Type B pancreatic cell (in vitro differentiated cells): Measurements from ENCODE around the gene NAP1L5. TPM values are rescaled to one million over a fixed set of nuclear protein-coding genes. Genes with fewer than 3 reads are reported as not detected.
A peak's percentile ranks its signal among the peaks of the same experiment; 100 is the strongest.

ENCODE experiments used
- DNase-seq: peaks from one replicate; pipeline ENCODE4 v3.0.0; 2021; ENCODE audit warnings: mixed read lengths; ENCODE audit not compliant: unreplicated experiment; ENCODE audit errors: extremely low spot score
- H3K27ac Mint-ChIP-seq: 2 replicates; pipeline ENCODE4 v1.8.0; 2021; ENCODE audit warnings: mild to moderate bottlenecking, mixed read lengths
- H3K27me3 Mint-ChIP-seq: 2 replicates; pipeline ENCODE4 v1.8.0; 2021; ENCODE audit warnings: mixed read lengths
- H3K36me3 Mint-ChIP-seq: 2 replicates; pipeline ENCODE4 v1.8.0; 2021; ENCODE audit warnings: mixed read lengths
- H3K4me1 Mint-ChIP-seq: one replicate; pipeline ENCODE4 v1.8.0; 2021; ENCODE audit warnings: mixed read lengths; ENCODE audit not compliant: unreplicated experiment
- H3K4me3 Mint-ChIP-seq: 2 replicates; pipeline ENCODE4 v1.8.0; 2021; ENCODE audit warnings: mild to moderate bottlenecking, mixed read lengths
- H3K9me3 Mint-ChIP-seq: 2 replicates; pipeline ENCODE4 v1.8.0; 2021; ENCODE audit warnings: mixed read lengths
- long read RNA-seq: library from polyadenylated mRNA; unstranded; transcript quantifications from one replicate; pipeline ENCODE4 v2.0.0, GENCODE V29; 2020
- total RNA-seq: library from RNA; stranded (reverse); gene quantifications from 2 replicates; pipeline ENCODE4 v1.2.1, GENCODE V29; 2021; ENCODE audit warnings: low replicate concordance
- TF ChIP-seq, protein P1 (sequence below): fragments of 200-600 bp; sonication (generic); conservative IDR thresholded peaks from 2 replicates; pipeline ENCODE4 v1.5.0; 2021; ENCODE audit warnings: antibody characterized with exemption, mild to moderate bottlenecking

NAP1L5 gene
- 3.7 and 5.2 TPM in 2 replicates for total RNA-seq
- long read RNA-seq, partial matches to known transcripts, result 0 of 2 reads
- long read RNA-seq, other reads (novel, unspliced or antisense), result 0 of 2 reads

DNA sequence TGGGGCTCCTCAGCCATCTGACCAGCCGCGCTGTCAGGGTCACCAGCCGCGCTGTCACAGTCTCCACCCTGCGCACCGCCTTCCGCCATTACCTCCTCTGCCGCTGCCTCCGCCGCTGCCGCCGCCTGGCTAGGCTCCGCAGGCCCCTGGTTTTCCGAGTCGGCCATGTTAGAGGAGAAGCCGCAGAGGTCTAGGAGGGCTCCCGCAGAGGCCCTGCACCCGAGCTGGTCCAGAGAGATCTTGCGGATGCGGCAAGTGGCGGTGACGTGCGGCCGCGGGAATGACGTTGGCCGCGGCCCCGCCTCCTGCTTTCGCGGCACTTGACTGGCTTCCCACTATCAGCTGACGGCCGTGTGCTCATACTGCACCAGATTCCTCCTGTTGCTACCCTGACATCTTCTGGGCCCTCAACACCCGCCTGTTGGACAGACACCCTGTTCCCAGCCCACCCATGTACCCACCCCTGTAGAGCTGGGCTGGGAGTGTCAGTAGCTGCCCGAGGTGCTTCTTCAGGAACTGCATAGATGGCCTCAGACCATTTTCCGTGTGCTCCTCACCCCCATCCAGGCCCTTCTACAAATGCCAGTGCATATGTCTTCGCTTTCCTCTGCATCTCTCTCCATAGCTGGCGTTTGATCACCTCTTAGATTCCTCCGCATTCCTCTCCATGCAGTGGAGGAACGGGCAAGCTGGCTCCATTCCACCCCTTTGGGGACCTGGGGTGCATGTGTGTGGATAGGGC is at the start of gene NAP1L5:
Gene NAP1L5, minus strand, starts transcription at position 242 of the 742 bp plus-strand sequence. Its CDS starts 75 bp downstream, at position 167.
- Mint-ChIP-seq H3K4me3 (peak within 1 kb of the TSS; percentile 88), H3K27ac (peak within 1 kb of the TSS; percentile 83), H3K9me3 (no peaks in the 10 kb centered on the region), H3K4me1 (peaks cover 5% of the 10 kb centered on the region), H3K36me3 (peaks cover 4% of the 10 kb centered on the region), H3K27me3 (no peaks in the 10 kb centered on the region)
- no peak for DNase-seq
- TF ChIP-seq, protein P1, sequence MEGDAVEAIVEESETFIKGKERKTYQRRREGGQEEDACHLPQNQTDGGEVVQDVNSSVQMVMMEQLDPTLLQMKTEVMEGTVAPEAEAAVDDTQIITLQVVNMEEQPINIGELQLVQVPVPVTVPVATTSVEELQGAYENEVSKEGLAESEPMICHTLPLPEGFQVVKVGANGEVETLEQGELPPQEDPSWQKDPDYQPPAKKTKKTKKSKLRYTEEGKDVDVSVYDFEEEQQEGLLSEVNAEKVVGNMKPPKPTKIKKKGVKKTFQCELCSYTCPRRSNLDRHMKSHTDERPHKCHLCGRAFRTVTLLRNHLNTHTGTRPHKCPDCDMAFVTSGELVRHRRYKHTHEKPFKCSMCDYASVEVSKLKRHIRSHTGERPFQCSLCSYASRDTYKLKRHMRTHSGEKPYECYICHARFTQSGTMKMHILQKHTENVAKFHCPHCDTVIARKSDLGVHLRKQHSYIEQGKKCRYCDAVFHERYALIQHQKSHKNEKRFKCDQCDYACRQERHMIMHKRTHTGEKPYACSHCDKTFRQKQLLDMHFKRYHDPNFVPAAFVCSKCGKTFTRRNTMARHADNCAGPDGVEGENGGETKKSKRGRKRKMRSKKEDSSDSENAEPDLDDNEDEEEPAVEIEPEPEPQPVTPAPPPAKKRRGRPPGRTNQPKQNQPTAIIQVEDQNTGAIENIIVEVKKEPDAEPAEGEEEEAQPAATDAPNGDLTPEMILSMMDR, result no peak

DNA sequence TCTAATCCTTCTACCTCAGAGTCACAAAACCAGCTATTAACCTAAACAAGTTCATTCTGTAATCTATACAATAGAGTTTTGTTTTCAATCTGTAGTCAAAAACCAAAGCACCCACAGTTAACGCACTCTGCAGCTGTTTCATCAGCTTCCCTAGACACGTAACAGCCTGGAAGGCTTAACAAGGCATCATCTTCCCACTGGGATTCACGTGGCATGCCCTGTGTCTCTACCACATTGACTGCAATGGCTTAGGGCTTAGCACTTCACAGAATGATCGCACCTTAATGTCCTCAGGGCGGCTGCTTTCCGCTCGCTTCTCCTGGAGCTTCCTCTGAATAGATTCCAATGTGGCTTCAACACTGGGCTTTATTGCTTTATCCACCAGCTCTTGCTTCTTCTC is 49.7 kb upstream of the NAP1L5 start:
- H3K4me3 Mint-ChIP-seq, result no peak overlapping the region
- H3K27ac Mint-ChIP-seq, result no peak overlapping the region
- peaks cover 44% of the 10 kb centered on the region for H3K36me3 Mint-ChIP-seq
- H3K4me1 Mint-ChIP-seq, result no peaks in the 10 kb centered on the region
- TF ChIP-seq, protein P1, result no peak
- H3K27me3 Mint-ChIP-seq, result no peaks in the 10 kb centered on the region
- H3K9me3 Mint-ChIP-seq, result no peaks in the 10 kb centered on the region
- DNase-seq, result no peak

DNA sequence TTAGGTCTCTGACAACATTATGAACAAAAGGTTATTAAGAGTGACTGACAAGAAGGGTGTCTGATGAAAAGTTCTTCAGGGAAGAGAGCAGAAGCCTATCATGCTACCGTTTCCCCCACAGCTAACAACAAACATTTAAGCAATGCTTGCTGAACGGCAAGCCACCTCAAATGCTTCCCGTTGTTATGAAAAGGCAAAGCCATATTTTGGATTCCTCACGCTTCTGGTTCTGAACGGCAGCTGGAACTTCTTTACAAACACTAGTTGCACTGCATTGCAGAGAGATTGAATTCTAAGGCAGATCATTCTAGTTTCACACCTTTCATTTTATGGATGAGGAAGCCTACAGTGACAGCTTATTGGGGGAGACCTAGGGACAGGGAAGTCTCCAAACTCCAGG is 48.6 kb upstream of the NAP1L5 start:
- no peak for DNase-seq
- TF ChIP-seq, protein P1, result no peak
- Mint-ChIP-seq H3K27ac (no peak overlapping the region), H3K27me3 (no peaks in the 10 kb centered on the region), H3K9me3 (no peaks in the 10 kb centered on the region), H3K4me1 (no peaks in the 10 kb centered on the region), H3K4me3 (no peak overlapping the region), H3K36me3 (peaks cover 50% of the 10 kb centered on the region)

DNA sequence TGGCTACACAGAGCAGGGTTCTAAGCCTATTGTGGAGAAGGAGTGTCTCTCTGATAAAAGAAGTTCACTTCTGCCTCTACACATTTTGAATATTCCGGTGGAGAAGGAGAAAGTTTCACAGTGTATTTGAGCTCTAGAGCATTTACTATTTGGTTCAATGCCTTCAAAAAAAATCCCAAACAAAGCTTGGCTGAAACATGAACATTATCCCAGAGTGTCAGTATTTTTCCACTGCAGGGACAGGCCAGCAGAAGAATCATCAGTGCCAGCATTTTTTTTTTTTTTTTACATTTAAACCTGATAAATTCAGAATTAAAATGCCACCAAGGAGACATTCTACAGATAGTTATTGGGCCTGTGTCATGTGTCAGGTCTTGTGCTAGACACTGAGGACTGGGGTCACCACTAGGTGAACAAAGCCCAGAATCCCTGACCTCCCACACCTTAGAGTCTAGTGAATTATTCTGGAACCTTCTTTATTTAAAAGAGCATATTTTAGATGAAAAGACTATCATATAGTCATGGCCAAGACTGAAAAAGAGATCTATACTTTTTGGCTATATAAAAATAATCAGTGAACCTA is 48.0 kb upstream of the NAP1L5 start:
- no peak overlapping the region for H3K27ac Mint-ChIP-seq
- peaks cover 53% of the 10 kb centered on the region for H3K36me3 Mint-ChIP-seq
- H3K4me1 Mint-ChIP-seq, result no peaks in the 10 kb centered on the region

GRCh38 chr4:88745175-88745574 is 47.5 kb upstream of the NAP1L5 start:
- Mint-ChIP-seq H3K36me3 (peaks cover 55% of the 10 kb centered on the region), H3K27me3 (no peaks in the 10 kb centered on the region), H3K9me3 (no peaks in the 10 kb centered on the region), H3K4me1 (no peaks in the 10 kb centered on the region), H3K4me3 (no peak overlapping the region), H3K27ac (no peak overlapping the region)
- TF ChIP-seq, protein P1, result no peak
- DNase-seq, result no peak

More for the DNA sequence above, 48.0 kb upstream of the NAP1L5 start:
- no peak overlapping the region for H3K4me3 Mint-ChIP-seq
- TF ChIP-seq, protein P1, result no peak
- no peaks in the 10 kb centered on the region for H3K27me3 Mint-ChIP-seq
- DNase-seq, result no peak
- H3K9me3 Mint-ChIP-seq, result no peaks in the 10 kb centered on the region
